PFSK-1 (cell line): ENCODE results near the gene COL25A1.

Source experiments
- FOXP2 ChIP-seq: optimal IDR thresholded peaks from 2 replicates; pipeline ENCODE3; 2011; ENCODE audit warnings: borderline replicate concordance, control low read depth, inconsistent platforms; ENCODE audit not compliant: insufficient read depth; ENCODE audit errors: extremely low read length, extremely low read depth
- POLR2AphosphoS5 ChIP-seq: IDR thresholded peaks from 2 replicates; pipeline ENCODE4 v1.6.1; 2012; ENCODE audit warnings: low read depth, mild to moderate bottlenecking, control low read depth, low read length, moderate library complexity
- SIN3A ChIP-seq: IDR thresholded peaks from 2 replicates; pipeline ENCODE4 v1.6.1; 2012; ENCODE audit warnings: mild to moderate bottlenecking, low read length, moderate library complexity, borderline replicate concordance; ENCODE audit not compliant: insufficient read depth
- TAF1 ChIP-seq: IDR thresholded peaks from 2 replicates; pipeline ENCODE4 v1.6.1; 2012; ENCODE audit warnings: low read length, control low read depth, borderline replicate concordance; ENCODE audit not compliant: insufficient read depth
- TF ChIP-seq, protein P1 (sequence below), 2 experiments: IDR thresholded peaks; 2 replicates each; pipeline versions ENCODE4 v1.6.1 to v1.8.0; 2011 to 2012; ENCODE audit warnings: low read depth in 2 of 2, low read length in 2 of 2, control low read depth in 1 of 2, inconsistent platforms in 1 of 2, mild to moderate bottlenecking in 1 of 2, moderate library complexity in 1 of 2; ENCODE audit not compliant: insufficient read depth in 1 of 2

Gene COL25A1

GRCh38 chr4:109266891-109267290, 35.6 kb downstream of the COL25A1 start:
- no peak for TF ChIP-seq FOXP2
- no peak for TF ChIP-seq SIN3A
- TF ChIP-seq POLR2AphosphoS5 = no peak
- TF ChIP-seq, protein P1, sequence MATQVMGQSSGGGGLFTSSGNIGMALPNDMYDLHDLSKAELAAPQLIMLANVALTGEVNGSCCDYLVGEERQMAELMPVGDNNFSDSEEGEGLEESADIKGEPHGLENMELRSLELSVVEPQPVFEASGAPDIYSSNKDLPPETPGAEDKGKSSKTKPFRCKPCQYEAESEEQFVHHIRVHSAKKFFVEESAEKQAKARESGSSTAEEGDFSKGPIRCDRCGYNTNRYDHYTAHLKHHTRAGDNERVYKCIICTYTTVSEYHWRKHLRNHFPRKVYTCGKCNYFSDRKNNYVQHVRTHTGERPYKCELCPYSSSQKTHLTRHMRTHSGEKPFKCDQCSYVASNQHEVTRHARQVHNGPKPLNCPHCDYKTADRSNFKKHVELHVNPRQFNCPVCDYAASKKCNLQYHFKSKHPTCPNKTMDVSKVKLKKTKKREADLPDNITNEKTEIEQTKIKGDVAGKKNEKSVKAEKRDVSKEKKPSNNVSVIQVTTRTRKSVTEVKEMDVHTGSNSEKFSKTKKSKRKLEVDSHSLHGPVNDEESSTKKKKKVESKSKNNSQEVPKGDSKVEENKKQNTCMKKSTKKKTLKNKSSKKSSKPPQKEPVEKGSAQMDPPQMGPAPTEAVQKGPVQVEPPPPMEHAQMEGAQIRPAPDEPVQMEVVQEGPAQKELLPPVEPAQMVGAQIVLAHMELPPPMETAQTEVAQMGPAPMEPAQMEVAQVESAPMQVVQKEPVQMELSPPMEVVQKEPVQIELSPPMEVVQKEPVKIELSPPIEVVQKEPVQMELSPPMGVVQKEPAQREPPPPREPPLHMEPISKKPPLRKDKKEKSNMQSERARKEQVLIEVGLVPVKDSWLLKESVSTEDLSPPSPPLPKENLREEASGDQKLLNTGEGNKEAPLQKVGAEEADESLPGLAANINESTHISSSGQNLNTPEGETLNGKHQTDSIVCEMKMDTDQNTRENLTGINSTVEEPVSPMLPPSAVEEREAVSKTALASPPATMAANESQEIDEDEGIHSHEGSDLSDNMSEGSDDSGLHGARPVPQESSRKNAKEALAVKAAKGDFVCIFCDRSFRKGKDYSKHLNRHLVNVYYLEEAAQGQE (IDR thresholded peaks at IDR 0.05; ENCODE audit: insufficient read depth in 1 of 2, low read depth in 2 of 2, low read length in 2 of 2) = no peak
- no peak for TF ChIP-seq TAF1

DNA sequence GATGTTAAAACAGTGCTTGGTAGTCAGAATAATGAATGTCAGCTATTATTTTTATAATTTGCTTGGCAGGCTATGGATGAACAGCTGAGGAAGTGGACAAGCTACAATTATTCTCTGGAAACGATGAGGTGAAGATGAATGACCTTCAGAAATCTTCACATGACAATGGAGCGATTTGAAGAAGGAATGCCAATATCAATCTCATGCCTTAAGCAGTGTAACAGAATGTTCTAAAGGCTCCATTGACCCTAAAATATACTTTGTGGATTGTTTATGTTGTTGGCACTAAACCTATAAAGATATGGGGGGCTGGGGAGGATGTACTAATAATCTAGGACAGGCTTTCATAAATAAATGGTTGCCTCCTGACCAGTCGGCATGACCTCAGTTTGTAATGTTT, 36.2 kb downstream of the COL25A1 start:
- TF ChIP-seq POLR2AphosphoS5 (no peak), TAF1 (no peak), FOXP2 (no peak), SIN3A (no peak)
- TF ChIP-seq, protein P1 (IDR thresholded peaks at IDR 0.05; ENCODE audit: insufficient read depth in 1 of 2, low read depth in 2 of 2, low read length in 2 of 2) = no peak

GRCh38 chr4:109263721-109264120, 38.7 kb downstream of the COL25A1 start:
- TF ChIP-seq POLR2AphosphoS5 (no peak), FOXP2 (no peak), TAF1 (no peak), SIN3A (no peak)
- TF ChIP-seq, protein P1 (IDR thresholded peaks at IDR 0.05; ENCODE audit: insufficient read depth in 1 of 2, low read depth in 2 of 2, low read length in 2 of 2) = no peak

- TF ChIP-seq SIN3A (no peak), POLR2AphosphoS5 (no peak), FOXP2 (no peak), TAF1 (no peak)
- TF ChIP-seq, protein P1 (IDR thresholded peaks at IDR 0.05; ENCODE audit: insufficient read depth in 1 of 2, low read depth in 2 of 2, low read length in 2 of 2) = no peak
Measured at GRCh38 chr4:109256818-109257217, 45.6 kb downstream of the COL25A1 start.

DNA sequence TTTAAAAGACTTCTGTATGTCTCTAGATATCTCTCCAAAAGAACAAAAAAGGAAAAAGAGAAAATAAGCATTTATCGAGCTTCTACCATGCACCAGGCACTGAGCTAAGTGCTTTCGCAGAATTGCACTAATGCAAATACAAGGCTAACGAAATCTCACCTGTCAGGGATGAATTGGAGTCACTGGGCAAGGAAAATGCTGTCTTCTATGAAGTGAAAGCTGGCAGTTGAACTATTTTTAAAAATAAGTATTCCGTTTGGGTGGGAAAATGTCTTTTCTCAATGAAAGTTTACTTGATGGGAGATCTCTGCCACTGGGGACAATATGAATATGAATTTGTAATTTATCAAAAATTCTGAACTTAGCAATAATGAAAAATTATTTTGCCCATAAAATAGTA, 47.6 kb downstream of the COL25A1 start:
- no peak for TF ChIP-seq POLR2AphosphoS5
- no peak for TF ChIP-seq SIN3A
- TF ChIP-seq FOXP2 = no peak
- no peak for TF ChIP-seq TAF1
